Activated T-helper 2 cell treated with anti-CD3 and anti-CD28 coated beads, Interferon-gamma antibody, Interleukin-2, Interleukin-4, amounts not matched to agents 10 μg/mL and 5 μg/mL and 100 μg/mL, durations not matched to agents 14 hours and 24 hours and 36 hours (primary cell): ENCODE measurements around the gene OR56A1. TPM values are rescaled to one million over a fixed set of nuclear protein-coding genes. Genes with fewer than 3 reads are reported as not detected.
"Not testable (repeated sequence)": the region's sequence is repeated elsewhere in the genome, so short reads cannot be mapped to it uniquely, and the experiment has no call there.

Experiments used
- DNase-seq: peaks from one replicate; pipeline ENCODE4 v3.0.0; 2021; ENCODE audit warnings: low spot score
- H3K27ac Mint-ChIP-seq: one replicate; pipeline ENCODE4 v1.8.0; 2021; ENCODE audit warnings: mixed read lengths
- H3K27me3 Mint-ChIP-seq: one replicate; pipeline ENCODE4 v1.8.0; 2021; ENCODE audit warnings: low read depth, mixed read lengths
- H3K36me3 Mint-ChIP-seq: one replicate; pipeline ENCODE4 v1.8.0; 2021; ENCODE audit warnings: low read depth, mixed read lengths
- H3K4me1 Mint-ChIP-seq: one replicate; pipeline ENCODE4 v1.8.0; 2021; ENCODE audit warnings: low read depth, mixed read lengths
- H3K4me3 Mint-ChIP-seq: one replicate; pipeline ENCODE4 v1.8.0; 2021; ENCODE audit warnings: low read depth, mild to moderate bottlenecking, moderate library complexity, mixed read lengths
- H3K9me3 Mint-ChIP-seq: one replicate; pipeline ENCODE4 v1.8.0; 2021; ENCODE audit warnings: mixed read lengths
- intact Hi-C: fragments of 100-400 bp; cut with micrococcal nuclease; formaldehyde crosslinking; loops from one replicate; pipeline ENCODE4 v1.15.1; 2023
- total RNA-seq: library from RNA; stranded (reverse); gene quantifications from 2 replicates; pipeline ENCODE4 v1.2.3, GENCODE V29; 2022

Gene OR56A1, protein sequence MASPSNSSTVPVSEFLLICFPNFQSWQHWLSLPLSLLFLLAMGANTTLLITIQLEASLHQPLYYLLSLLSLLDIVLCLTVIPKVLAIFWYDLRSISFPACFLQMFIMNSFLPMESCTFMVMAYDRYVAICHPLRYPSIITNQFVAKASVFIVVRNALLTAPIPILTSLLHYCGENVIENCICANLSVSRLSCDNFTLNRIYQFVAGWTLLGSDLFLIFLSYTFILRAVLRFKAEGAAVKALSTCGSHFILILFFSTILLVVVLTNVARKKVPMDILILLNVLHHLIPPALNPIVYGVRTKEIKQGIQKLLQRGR
- total RNA-seq = not detected in 2 replicates

DNA sequence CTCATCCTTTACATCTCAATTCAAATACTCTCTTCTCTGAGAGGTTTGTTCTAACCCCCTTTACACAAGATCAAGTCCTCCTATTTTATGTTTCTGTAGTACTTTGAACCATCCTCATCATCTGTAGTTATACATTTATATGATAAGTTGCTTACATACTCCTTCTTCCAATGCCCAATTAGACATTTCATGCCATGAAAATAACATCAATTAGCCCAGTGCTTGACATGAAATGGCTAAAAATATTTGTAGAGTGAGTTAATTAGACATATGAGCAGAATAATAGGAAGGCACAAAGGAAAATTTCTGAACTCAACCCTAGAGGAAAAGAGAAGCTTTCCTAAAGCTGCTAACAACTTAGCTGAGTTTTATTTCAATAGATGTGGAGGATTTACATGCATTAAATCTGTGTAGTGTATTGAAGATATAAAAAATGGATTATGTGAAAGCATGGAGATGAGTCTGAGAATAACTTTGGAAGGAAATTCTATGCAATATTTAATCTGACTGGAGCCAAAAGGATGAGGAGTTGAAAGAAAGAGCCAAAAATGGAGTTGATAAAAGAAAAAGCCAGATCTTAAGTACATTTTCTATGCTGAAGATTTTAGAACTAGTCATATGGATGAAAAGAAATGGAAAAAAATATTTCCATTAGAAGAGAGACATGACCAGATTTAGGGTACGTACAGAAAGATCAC, at the start of gene OR56A1:
Gene OR56A1, minus strand, starts transcription at position 51 of the 698 bp plus-strand sequence. CDS start 3,066 bp downstream, outside the sequence.
- peaks cover 6% of the 10 kb centered on the region for H3K27me3 Mint-ChIP-seq
- no peak within 1 kb of the TSS for H3K4me3 Mint-ChIP-seq
- H3K9me3 Mint-ChIP-seq = no peaks in the 10 kb centered on the region
- no peaks in the 10 kb centered on the region for H3K4me1 Mint-ChIP-seq
- DNase-seq = no peak
- no peaks in the 10 kb centered on the region for H3K36me3 Mint-ChIP-seq
- intact Hi-C loops = no loop called here
- no peak within 1 kb of the TSS for H3K27ac Mint-ChIP-seq

DNA sequence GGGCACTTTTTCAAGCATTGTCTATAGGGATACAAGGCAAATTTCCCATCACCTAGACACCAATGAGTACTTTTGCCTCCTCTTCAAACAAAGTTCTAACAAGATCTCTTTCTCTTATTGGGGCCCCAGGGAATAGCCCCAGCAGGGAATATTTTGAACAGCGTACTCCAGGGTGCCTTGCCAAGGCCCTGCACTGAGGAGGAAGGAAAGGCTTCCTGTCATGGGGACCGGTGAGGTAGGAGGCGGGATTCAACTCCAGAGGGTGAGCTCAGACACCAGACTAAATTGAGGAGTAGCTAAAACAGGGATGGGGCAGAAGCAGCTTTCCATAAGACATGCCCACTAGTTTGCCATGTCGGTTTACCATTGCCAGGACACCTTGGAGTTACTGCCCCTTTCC, 48.9 kb upstream of the OR56A1 start:
- Mint-ChIP-seq H3K4me3 (no peak overlapping the region), H3K27ac (no peak overlapping the region), H3K27me3 (no peaks in the 10 kb centered on the region), H3K36me3 (no peaks in the 10 kb centered on the region), H3K9me3 (peaks cover 3% of the 10 kb centered on the region), H3K4me1 (no peaks in the 10 kb centered on the region)
- intact Hi-C loops = no loop called here
- DNase-seq = no peak

DNA sequence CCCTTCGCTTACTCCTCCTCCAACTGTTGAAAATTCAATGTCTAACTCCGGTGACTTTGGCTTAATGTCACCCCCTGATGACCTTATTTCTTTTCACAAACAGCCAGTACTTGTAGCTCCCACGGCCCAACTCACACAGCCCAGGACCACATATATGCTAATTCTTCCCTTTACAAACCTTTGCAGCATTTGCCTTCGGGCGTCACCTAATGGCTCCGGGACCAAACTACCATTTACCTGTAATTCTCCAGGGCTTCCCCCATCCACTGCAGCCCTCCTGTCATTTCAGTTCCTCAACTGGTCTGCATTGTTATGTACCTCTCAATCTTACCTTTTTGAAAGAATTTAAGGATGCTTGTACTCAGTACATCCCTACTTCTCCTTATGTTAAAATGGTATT, 47.2 kb upstream of the OR56A1 start:
- intact Hi-C loops = no loop called here
- no peak for DNase-seq
- Mint-ChIP-seq H3K27me3 (no peaks in the 10 kb centered on the region), H3K4me1 (no peaks in the 10 kb centered on the region), H3K9me3 (peaks cover 3% of the 10 kb centered on the region), H3K36me3 (no peaks in the 10 kb centered on the region), H3K4me3 (no peak overlapping the region), H3K27ac (no peak overlapping the region)

DNA sequence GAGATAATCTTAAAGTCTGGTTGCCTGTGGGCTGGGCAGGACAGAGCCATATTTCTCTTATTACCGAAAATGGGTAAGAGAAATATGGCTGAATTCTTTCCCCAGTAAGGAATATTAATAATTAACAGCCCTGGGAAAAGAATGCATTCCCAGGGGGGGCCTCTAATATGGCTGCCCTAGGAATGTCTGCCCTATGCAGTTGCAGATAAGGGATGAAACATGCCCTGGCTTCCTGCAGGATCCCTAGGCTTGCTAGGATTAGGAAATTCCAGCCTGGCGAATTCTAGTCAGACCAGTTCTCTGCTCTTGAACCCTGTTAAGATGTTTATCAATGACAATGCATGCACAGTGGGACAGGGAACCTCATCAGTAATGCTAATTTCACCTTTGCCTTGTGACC, 45.9 kb upstream of the OR56A1 start:
- DNase-seq, H3K27ac Mint-ChIP-seq, H3K4me1 Mint-ChIP-seq, H3K4me3 Mint-ChIP-seq, H3K9me3 Mint-ChIP-seq, H3K27me3 Mint-ChIP-seq, intact Hi-C loops, H3K36me3 Mint-ChIP-seq: not testable (repeated sequence)

DNA sequence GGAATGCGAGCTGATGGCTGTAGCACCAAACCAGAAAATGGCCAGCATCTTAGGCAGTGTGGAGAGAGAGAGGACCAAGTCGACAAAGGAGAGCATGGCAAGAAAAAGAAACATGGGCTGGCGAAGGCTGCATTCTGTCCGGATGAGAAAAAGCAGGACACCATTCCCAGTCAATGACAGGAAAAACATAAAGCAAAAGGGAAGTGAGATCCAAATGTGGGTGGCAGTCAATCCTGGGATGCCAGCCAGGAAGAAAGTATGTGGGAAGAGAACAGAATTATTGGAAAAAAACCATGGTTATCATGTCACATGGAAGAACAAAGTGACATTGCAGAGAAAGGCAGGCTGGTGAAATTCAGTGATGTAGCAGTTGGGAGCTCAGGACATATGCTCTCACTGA, 36.9 kb upstream of the OR56A1 start:
- Mint-ChIP-seq H3K9me3 (no peaks in the 10 kb centered on the region), H3K27ac (no peak overlapping the region), H3K4me1 (no peaks in the 10 kb centered on the region), H3K4me3 (no peak overlapping the region), H3K36me3 (no peaks in the 10 kb centered on the region), H3K27me3 (no peaks in the 10 kb centered on the region)
- intact Hi-C loops = no loop called here
- DNase-seq = no peak

DNA sequence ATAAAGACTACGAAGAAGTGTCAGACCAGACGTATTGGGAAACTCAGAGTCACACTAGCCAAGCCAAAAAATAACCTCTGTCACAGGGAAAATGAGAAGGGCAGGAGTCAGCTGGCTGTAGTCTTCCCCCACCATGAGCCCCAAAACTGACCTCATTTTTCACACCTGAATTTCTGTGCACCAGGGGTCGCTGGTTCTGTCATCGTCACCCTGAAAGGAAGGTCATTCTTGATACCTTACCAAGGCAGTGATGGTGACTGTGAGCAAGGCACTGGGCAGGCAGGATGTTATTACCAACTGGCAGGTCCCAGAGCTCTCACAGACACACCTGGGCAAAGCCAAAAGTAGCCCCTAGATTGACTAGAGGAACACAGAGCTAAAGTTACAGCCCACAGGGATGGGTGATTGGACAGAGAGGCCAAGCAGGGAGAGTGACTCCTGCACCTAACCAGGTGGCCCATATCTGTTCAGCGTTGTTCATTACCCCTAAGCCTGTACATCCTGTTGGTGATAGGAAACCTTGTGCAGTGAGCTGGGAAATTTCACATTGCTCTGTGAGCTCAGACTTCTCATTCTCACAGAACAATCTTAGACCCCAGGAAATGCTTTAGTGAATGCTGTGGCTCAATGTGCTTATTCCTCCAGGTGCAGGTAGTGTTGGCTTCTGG, 32.3 kb upstream of the OR56A1 start:
- Mint-ChIP-seq H3K27me3 (peaks cover 7% of the 10 kb centered on the region), H3K27ac (no peak overlapping the region)
- intact Hi-C loops = no loop called here

DNA sequence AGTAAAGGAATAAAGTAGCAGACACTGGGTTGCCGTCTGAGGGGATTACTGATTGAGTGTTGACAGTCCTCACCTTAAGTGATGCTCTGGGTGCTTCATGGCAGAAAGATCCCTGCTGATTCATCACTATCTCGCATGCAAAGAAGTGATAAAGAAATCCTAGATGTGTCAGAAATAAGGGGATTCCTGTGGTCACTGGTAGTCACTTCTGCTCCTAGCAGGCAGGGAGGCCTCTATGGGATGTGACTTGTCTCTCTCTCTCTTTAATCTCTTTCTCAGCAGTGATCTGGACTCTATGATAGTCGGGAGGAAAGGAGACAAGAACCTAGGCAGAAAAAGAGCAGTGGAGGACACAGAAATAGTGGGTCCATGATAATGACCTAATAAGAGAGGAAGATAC, 30.9 kb upstream of the OR56A1 start:
- Mint-ChIP-seq H3K27ac (no peak overlapping the region), H3K9me3 (no peaks in the 10 kb centered on the region), H3K4me1 (no peaks in the 10 kb centered on the region), H3K27me3 (peaks cover 7% of the 10 kb centered on the region), H3K36me3 (no peaks in the 10 kb centered on the region), H3K4me3 (no peak overlapping the region)
- intact Hi-C loops = no loop called here
- no peak for DNase-seq

More for the DNA sequence above, 32.3 kb upstream of the OR56A1 start:
- no peaks in the 10 kb centered on the region for H3K4me1 Mint-ChIP-seq
- H3K9me3 Mint-ChIP-seq = no peaks in the 10 kb centered on the region
- no peak overlapping the region for H3K4me3 Mint-ChIP-seq
- no peaks in the 10 kb centered on the region for H3K36me3 Mint-ChIP-seq
- no peak for DNase-seq

DNA sequence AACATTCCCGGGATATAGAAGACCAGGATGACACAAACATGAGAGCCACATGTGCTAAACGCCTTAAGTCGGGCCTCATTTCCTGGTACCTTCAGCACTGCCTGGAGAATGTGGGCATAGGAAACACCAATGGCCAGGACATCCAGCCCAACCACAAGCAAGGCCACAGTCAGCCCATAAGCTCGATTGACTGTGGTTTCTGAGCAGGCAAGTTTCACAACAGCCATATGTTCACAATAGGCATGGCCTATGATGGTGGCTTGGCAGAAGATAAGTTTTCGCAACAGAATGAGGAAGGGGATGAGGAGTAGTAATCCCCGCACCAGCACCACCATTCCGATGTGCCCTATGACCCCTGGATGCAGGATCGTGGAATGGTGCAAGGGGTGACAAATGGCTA, 26.9 kb upstream of the OR56A1 start:
- DNase-seq = no peak
- Mint-ChIP-seq H3K9me3 (no peaks in the 10 kb centered on the region), H3K27ac (no peak overlapping the region), H3K4me3 (no peak overlapping the region), H3K4me1 (no peaks in the 10 kb centered on the region), H3K27me3 (peaks cover 10% of the 10 kb centered on the region), H3K36me3 (no peaks in the 10 kb centered on the region)
- intact Hi-C loops = no loop called here

DNA sequence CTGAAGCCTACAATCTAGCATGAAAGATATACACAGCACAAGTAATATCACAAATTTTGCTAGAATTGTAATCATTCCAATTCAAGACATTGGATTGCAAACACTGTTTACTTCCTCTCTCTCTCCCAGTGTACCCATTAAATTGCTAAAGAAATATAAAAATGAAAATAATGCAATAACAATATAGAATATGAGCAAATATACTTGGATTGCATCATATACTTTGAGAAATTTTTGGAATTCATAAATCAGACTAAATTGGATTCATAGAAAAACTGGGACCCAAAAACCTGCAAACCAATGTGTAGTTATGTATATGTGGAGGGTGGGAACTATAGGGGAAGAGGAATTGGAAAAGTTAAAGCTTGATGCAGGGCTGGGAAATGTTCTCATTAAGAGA, 25.0 kb upstream of the OR56A1 start:
- H3K36me3 Mint-ChIP-seq = no peaks in the 10 kb centered on the region
- H3K27me3 Mint-ChIP-seq = peaks cover 13% of the 10 kb centered on the region
- intact Hi-C loops = no loop called here
- H3K4me1 Mint-ChIP-seq = no peaks in the 10 kb centered on the region
- H3K9me3 Mint-ChIP-seq = no peaks in the 10 kb centered on the region
- H3K27ac Mint-ChIP-seq = no peak overlapping the region
- H3K4me3 Mint-ChIP-seq = no peak overlapping the region
- DNase-seq = no peak

DNA sequence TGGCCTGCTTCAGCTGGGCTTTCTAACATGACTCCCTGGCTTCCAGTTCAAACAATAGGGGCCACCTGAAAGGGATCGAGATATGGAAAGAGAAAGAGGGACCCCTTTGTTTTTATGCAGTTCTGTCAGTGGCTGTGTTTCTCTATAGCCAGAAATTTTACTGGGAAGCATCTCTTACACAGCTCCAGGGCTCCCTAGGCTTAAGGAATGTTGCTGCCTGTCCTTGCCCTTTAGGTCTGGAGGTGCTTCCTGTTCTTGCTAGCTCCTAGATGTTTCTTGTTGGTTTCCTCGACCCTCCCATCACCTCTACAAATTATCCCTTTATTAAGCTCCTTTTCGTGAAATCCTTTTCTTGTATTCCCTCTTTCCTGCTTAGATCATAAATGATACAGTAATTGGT, 21.8 kb upstream of the OR56A1 start:
- Mint-ChIP-seq H3K27me3 (peaks cover 13% of the 10 kb centered on the region), H3K27ac (no peak overlapping the region), H3K4me1 (no peaks in the 10 kb centered on the region), H3K9me3 (no peaks in the 10 kb centered on the region), H3K36me3 (no peaks in the 10 kb centered on the region), H3K4me3 (no peak overlapping the region)
- intact Hi-C loops = no loop called here
- DNase-seq = no peak

DNA sequence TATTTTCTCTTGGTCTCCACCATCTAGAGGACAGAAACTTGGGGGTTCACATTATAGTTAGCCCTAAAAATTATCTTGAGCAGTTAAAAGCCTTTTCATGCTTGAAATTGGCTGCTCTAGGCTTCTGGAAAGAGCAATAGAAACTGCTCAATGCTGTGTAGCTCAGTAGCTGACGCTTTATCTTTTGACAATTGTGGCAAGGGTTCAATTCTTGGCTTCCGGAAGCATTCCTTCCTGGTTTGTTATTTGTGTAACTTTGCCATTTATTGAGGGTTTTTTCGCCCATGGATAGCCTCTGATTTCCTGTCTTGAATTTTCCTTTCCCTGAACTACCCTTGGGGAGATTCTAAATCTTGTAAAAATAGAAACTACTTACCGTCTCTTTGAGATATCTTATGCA, 10.3 kb upstream of the OR56A1 start:
- no peak overlapping the region for H3K4me3 Mint-ChIP-seq
- intact Hi-C loops = loop anchor here (10.0 kb wide), 1 partner anchor 56 kb away; the partner anchor contains the start of gene OR52L1
- H3K4me1 Mint-ChIP-seq = no peaks in the 10 kb centered on the region
- H3K27ac Mint-ChIP-seq = no peak overlapping the region
- no peak for DNase-seq
- H3K27me3 Mint-ChIP-seq = peaks cover 14% of the 10 kb centered on the region
- no peaks in the 10 kb centered on the region for H3K36me3 Mint-ChIP-seq
- no peaks in the 10 kb centered on the region for H3K9me3 Mint-ChIP-seq

DNA sequence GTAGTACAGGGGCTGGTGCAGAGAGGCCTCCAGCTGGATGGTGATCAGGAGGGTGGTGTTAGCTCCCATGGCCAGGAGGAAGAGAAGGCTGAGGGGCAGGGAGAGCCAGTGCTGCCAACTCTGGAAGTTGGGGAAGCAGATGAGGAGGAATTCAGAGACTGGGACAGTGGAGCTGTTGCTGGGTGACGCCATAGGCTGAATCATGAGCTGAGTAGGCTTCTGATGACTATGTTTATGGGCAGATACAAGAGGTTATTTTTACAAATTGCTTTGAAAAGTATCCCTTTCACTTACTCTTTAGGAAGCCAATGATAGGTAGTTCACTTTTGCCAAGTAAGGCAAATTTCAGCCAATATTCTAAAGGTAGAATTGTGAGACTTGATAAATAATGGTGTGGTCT, 3.1 kb downstream of the OR56A1 start:
- H3K4me1 Mint-ChIP-seq = no peaks in the 10 kb centered on the region
- H3K9me3 Mint-ChIP-seq = no peaks in the 10 kb centered on the region
- no peak for DNase-seq
- no peak overlapping the region for H3K27ac Mint-ChIP-seq
- no peaks in the 10 kb centered on the region for H3K36me3 Mint-ChIP-seq
- no peak overlapping the region for H3K4me3 Mint-ChIP-seq
- peaks cover 17% of the 10 kb centered on the region for H3K27me3 Mint-ChIP-seq
- intact Hi-C loops = loop anchor here (10.0 kb wide), 1 partner anchor 237 kb away; no protein-coding TSS in a partner anchor

DNA sequence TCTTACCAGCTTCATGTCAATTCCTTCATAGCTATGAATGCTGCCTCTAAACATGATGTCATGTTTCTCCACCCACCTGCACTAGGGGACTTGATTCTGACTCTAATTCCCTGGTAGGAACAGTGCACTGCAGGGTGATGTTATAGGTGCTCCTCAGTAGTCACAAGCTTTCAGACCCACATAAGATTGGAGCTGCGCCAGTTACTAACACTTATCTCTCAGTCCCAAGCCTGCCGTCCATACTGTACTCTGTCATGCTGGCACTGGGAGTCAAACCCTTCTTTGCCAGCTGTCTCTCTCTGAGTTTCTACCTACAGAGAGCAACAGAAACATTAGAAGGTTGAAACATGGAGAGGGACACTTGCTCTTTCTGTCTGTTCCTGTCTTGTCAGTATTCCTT, 5.5 kb downstream of the OR56A1 start:
- Mint-ChIP-seq H3K36me3 (no peaks in the 10 kb centered on the region), H3K4me1 (no peaks in the 10 kb centered on the region), H3K4me3 (no peak overlapping the region), H3K27ac (no peak overlapping the region), H3K9me3 (no peaks in the 10 kb centered on the region), H3K27me3 (peaks cover 25% of the 10 kb centered on the region)
- DNase-seq = no peak
- intact Hi-C loops = loop anchor here (10.0 kb wide), 1 partner anchor 240 kb away; no protein-coding TSS in a partner anchor
